Smooth muscle cell (in vitro differentiated cells): ENCODE data around the gene PLN. TPM values are rescaled to one million over a fixed set of nuclear protein-coding genes. Genes with fewer than 3 reads are reported as not detected.
A peak's percentile ranks its signal among the peaks of the same experiment; 100 is the strongest.

Source experiments
- DNase-seq: peaks from one replicate; lab custom pipeline; 2025; ENCODE audit not compliant: unreplicated experiment; lab: John Stamatoyannopoulos, UW
- H2AFZ ChIP-seq: fragments of 200-600 bp; sonication (generic); 2 replicates; pipeline ENCODE4 v1.6.0; 2016; ENCODE audit warnings: antibody characterized with exemption, low read depth, mild to moderate bottlenecking
- H3F3A ChIP-seq: fragments of 200-600 bp; sonication (generic); 2 replicates; pipeline ENCODE4 v1.6.0; 2017; ENCODE audit warnings: antibody characterized with exemption, low read depth
- H3K27ac ChIP-seq: fragments of 200-600 bp; sonication (generic); 2 replicates; pipeline ENCODE4 v1.5.1; 2016; ENCODE audit warnings: low read depth, mild to moderate bottlenecking
- H3K27me3 ChIP-seq: fragments of 200-600 bp; sonication (generic); 2 replicates; pipeline ENCODE4 v1.6.1; 2016; ENCODE audit warnings: low read depth, mild to moderate bottlenecking
- H3K36me3 ChIP-seq: fragments of 200-600 bp; sonication (generic); 2 replicates; pipeline ENCODE4 v1.5.1; 2016; ENCODE audit warnings: low read depth
- H3K4me1 ChIP-seq: fragments of 200-600 bp; sonication (generic); 2 replicates; pipeline ENCODE4 v1.5.1; 2016; ENCODE audit warnings: low read depth
- H3K4me2 ChIP-seq: fragments of 200-600 bp; sonication (generic); 2 replicates; pipeline ENCODE4 v1.6.0; 2016; ENCODE audit warnings: mild to moderate bottlenecking
- H3K4me3 ChIP-seq: fragments of 200-600 bp; sonication (generic); 2 replicates; pipeline ENCODE4 v1.5.1; 2016; ENCODE audit warnings: mild to moderate bottlenecking
- H3K79me2 ChIP-seq: fragments of 200-600 bp; sonication (generic); 2 replicates; pipeline ENCODE4 v1.6.0; 2016; ENCODE audit warnings: low read depth, mild to moderate bottlenecking
- H3K9ac ChIP-seq: fragments of 200-600 bp; sonication (generic); 2 replicates; pipeline ENCODE4 v1.6.0; 2016; ENCODE audit warnings: low read depth
- H3K9me3 ChIP-seq: fragments of 200-600 bp; sonication (generic); replicated peaks from 2 replicates; pipeline ENCODE4 v1.5.1; 2016; ENCODE audit warnings: low read depth
- H4K20me1 ChIP-seq: fragments of 200-600 bp; sonication (generic); 2 replicates; pipeline ENCODE4 v1.6.0; 2016; ENCODE audit warnings: low read depth
- CTCF ChIP-seq: fragments of 200-600 bp; sonication (generic); IDR thresholded peaks from 2 replicates; pipeline ENCODE4 v1.5.1; 2017; ENCODE audit warnings: borderline replicate concordance, mild to moderate bottlenecking, antibody characterized with exemption; ENCODE audit not compliant: insufficient read depth, poor library complexity, severe bottlenecking
- WGBS: methylation state at CpG from one replicate; pipeline ENCODE4 v1.1.7; 2016; ENCODE audit warnings: low lambda C conversion rate; 5-methylcytosine and 5-hydroxymethylcytosine counted together
- polyA plus RNA-seq: library from polyadenylated mRNA; unstranded; fragments of >200 nt; fragmentation: Nextera tagmentation; extraction: Ambion mirVana; gene quantifications from 2 replicates; pipeline ENCODE4 v1.2.1, GENCODE V29; 2016
- total RNA-seq: library from RNA; depleted of rRNA; stranded (reverse); fragments of >200 nt; gene quantifications from 2 replicates; pipeline ENCODE4 v1.2.3, GENCODE V29; 2014

PLN gene
- total and polyA plus RNA-seq, 2 experiments from 2014 or later: 0.75 to 2.9 TPM

DNA sequence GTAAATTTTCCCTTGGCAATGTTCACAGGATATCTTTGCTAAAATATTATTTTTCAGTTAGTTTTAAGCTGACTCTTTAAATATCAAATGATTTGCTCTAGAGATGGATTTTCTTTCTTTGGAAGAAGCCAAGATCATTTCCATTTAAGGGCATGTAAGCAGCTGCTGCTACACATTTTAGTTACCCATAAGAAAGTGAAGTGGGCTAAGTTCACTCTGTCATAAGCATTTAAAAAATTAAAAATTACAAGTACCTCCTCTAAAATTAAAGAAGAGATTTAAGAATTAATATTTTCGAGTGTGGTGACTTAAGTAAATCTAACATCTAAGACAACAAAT lies 1.2 kb upstream of the PLN start:
- no peak for DNase-seq
- no peak for TF ChIP-seq CTCF
- Histone ChIP-seq H3K79me2 (peaks cover 96% of the 10 kb centered on the region), H4K20me1 (peaks cover 99% of the 10 kb centered on the region), H3K9ac (no peak overlapping the region), H3K4me3 (no peak overlapping the region), H3K36me3 (no peaks in the 10 kb centered on the region), H2AFZ (no peak overlapping the region), H3K9me3 (no peaks in the 10 kb centered on the region), H3K27ac (no peak overlapping the region), H3K4me1 (peaks cover 10% of the 10 kb centered on the region), H3K4me2 (no peak overlapping the region), H3F3A (no peaks in the 10 kb centered on the region), H3K27me3 (no peaks in the 10 kb centered on the region)
- WGBS: 96% methylated on average over 1 of the region's 1 CpG

GRCh38 chr6:118548613-118549012 lies 517 bp downstream of the PLN start:
- H3K79me2 ChIP-seq: peaks cover 91% of the 10 kb centered on the region
- no peak for DNase-seq
- H3F3A ChIP-seq: no peaks in the 10 kb centered on the region
- TF ChIP-seq CTCF: no peak
- no peaks in the 10 kb centered on the region for H3K36me3 ChIP-seq
- H2AFZ ChIP-seq: no peak overlapping the region
- H3K4me3 ChIP-seq: no peak overlapping the region
- H3K4me1 ChIP-seq: peaks cover 12% of the 10 kb centered on the region
- no peaks in the 10 kb centered on the region for H3K27me3 ChIP-seq
- no peak overlapping the region for H3K27ac ChIP-seq
- H3K4me2 ChIP-seq: no peak overlapping the region
- H3K9ac ChIP-seq: no peak overlapping the region
- no peaks in the 10 kb centered on the region for H3K9me3 ChIP-seq
- H4K20me1 ChIP-seq: peaks cover 99% of the 10 kb centered on the region

- no peaks in the 10 kb centered on the region for H3K36me3 ChIP-seq
- no peak overlapping the region for H2AFZ ChIP-seq
- peak overlapping the region; percentile 76 for H3K27ac ChIP-seq
- H3K4me3 ChIP-seq: no peak overlapping the region
- H3K4me1 ChIP-seq: peaks cover 12% of the 10 kb centered on the region
- H3K9me3 ChIP-seq: no peaks in the 10 kb centered on the region
- peak; percentile 42 for TF ChIP-seq CTCF
- H4K20me1 ChIP-seq: peaks cover 99% of the 10 kb centered on the region
- no peaks in the 10 kb centered on the region for H3F3A ChIP-seq
- H3K4me2 ChIP-seq: peak overlapping the region; percentile 46
- 31% methylated on average over 3 of the region's 3 CpGs for WGBS
- peaks cover 78% of the 10 kb centered on the region for H3K79me2 ChIP-seq
- H3K9ac ChIP-seq: no peak overlapping the region
- DNase-seq: no peak
- H3K27me3 ChIP-seq: no peaks in the 10 kb centered on the region
Measured at GRCh38 chr6:118551063-118552053, 3.3 kb downstream of the PLN start.
